ENCODE measurements around the gene TENM4. TPM values are rescaled to one million over a fixed set of nuclear protein-coding genes. Genes with fewer than 3 reads are reported as not detected.

The TENM4 gene
- total RNA-seq, 1 donor from 2014 or later = 5.1 TPM

DNA sequence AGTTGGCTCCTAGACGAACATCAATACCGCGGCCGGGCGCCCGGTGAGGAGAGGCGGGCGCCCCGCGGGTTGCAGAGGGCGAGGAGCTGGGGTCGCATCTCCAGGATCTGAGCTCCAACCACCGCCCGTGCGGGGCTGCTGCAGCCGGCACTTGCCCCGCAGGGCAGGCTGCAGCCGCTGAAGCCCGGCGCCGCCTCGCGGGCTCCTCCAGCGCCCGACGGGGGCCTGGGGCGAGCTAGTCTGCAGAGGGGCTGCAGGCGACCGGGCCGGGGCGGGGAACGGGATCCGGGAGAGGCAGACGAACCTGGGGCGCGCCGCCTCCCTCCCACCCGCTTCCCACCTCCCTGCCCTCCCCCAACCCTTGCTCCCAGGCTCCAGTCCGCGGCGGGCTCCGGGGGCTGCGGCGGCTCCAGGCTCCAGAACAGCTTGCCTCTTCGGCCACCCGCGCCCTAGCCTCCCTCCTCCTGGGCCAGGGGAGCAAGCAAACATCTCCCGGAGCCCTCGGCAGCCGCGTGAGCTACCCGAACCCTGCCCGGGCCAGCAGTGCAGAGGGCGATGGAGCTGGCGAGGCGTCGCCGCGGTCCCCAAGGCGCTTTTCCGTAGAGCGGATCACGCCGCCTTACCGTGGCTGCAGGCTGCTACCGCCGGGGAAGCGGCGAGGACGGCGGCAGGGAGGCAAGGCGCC lies 802 bp downstream of the TENM4 start:
- no peak overlapping the region for H3K27ac Mint-ChIP-seq
- H3K36me3 Mint-ChIP-seq = no peaks in the 10 kb centered on the region
- peaks cover 84% of the 10 kb centered on the region for H3K27me3 ChIP-seq
- H3K9me3 ChIP-seq (ENCODE audit: low read depth) = no peaks in the 10 kb centered on the region
- no peaks in the 10 kb centered on the region for H3K9me3 Mint-ChIP-seq
- H3K9ac ChIP-seq = peak overlapping the region; percentile 37
- no peak overlapping the region for H3K27ac ChIP-seq
- H2AFZ ChIP-seq (replicated peaks) = peak overlapping the region; percentile 100
- H3K4me1 ChIP-seq = peaks cover 28% of the 10 kb centered on the region
- peaks cover 40% of the 10 kb centered on the region for H3K4me1 Mint-ChIP-seq
- peak; percentile 74 for DNase-seq (ENCODE audit: low spot score)
- peaks cover 25% of the 10 kb centered on the region for H3F3A ChIP-seq (ENCODE audit: low read depth)
- peak overlapping the region; percentile 95 for H3K4me2 ChIP-seq
- peak overlapping the region; percentile 78 for H3K4me3 ChIP-seq
- H4K20me1 ChIP-seq (ENCODE audit: low read depth) = peaks cover 43% of the 10 kb centered on the region
- H3K4me3 Mint-ChIP-seq = peak overlapping the region; percentile 95
- H3K79me2 ChIP-seq (ENCODE audit: low read depth) = no peaks in the 10 kb centered on the region
- peaks cover 4% of the 10 kb centered on the region for H3K27me3 Mint-ChIP-seq (ENCODE audit: insufficient read depth, low read depth)
- TF ChIP-seq EZH2phosphoT487 (IDR thresholded peaks at IDR 0.05) (no peak), EZH2 (IDR thresholded peaks at IDR 0.05) (no peak)
- TF ChIP-seq, protein P1, sequence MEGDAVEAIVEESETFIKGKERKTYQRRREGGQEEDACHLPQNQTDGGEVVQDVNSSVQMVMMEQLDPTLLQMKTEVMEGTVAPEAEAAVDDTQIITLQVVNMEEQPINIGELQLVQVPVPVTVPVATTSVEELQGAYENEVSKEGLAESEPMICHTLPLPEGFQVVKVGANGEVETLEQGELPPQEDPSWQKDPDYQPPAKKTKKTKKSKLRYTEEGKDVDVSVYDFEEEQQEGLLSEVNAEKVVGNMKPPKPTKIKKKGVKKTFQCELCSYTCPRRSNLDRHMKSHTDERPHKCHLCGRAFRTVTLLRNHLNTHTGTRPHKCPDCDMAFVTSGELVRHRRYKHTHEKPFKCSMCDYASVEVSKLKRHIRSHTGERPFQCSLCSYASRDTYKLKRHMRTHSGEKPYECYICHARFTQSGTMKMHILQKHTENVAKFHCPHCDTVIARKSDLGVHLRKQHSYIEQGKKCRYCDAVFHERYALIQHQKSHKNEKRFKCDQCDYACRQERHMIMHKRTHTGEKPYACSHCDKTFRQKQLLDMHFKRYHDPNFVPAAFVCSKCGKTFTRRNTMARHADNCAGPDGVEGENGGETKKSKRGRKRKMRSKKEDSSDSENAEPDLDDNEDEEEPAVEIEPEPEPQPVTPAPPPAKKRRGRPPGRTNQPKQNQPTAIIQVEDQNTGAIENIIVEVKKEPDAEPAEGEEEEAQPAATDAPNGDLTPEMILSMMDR (IDR thresholded peaks at IDR 0.05) = peak; percentile 16
- no peaks in the 10 kb centered on the region for H3K36me3 ChIP-seq

DNA sequence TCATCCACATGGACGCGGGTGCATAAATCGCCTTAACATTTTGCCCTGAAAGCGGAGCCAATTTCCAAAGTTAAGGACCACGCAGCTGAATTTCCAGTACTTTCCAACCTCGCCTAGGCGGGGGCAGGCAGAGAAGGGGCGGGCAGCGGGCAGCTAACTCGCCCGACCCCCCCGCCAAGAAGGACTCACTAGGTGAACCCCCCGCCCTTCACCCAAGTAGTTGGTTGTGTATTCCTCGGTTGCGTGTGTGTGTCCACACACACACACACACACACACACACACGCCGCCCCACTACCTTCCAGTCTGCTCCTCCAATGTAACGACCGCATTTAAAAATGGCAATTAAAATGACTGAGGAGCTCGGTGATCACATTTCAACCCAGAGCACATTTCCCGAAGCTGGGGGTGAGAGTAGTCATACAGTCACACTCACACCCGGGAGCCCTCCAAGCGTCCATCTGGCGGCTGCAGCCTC lies 1.4 kb downstream of the TENM4 start:
- peaks cover 90% of the 10 kb centered on the region for H3K27me3 ChIP-seq
- peaks cover 34% of the 10 kb centered on the region for H3K4me1 Mint-ChIP-seq
- peaks cover 25% of the 10 kb centered on the region for H3F3A ChIP-seq (ENCODE audit: low read depth)
- TF ChIP-seq, protein P1 (IDR thresholded peaks at IDR 0.05) = no peak
- TF ChIP-seq EZH2phosphoT487 (IDR thresholded peaks at IDR 0.05) (peak; percentile 76), EZH2 (IDR thresholded peaks at IDR 0.05) (no peak)
- no peaks in the 10 kb centered on the region for H3K79me2 ChIP-seq (ENCODE audit: low read depth)
- H3K4me3 Mint-ChIP-seq = peak overlapping the region; percentile 95
- no peak overlapping the region for H3K9ac ChIP-seq
- peak overlapping the region; percentile 100 for H2AFZ ChIP-seq (replicated peaks)
- H3K27ac ChIP-seq = no peak overlapping the region
- DNase-seq (ENCODE audit: low spot score) = no peak
- no peaks in the 10 kb centered on the region for H3K9me3 Mint-ChIP-seq
- H3K9me3 ChIP-seq (ENCODE audit: low read depth) = no peaks in the 10 kb centered on the region
- no peaks in the 10 kb centered on the region for H3K36me3 Mint-ChIP-seq
- peak overlapping the region; percentile 78 for H3K4me3 ChIP-seq
- H3K27ac Mint-ChIP-seq = peak overlapping the region; percentile 46
- H4K20me1 ChIP-seq (ENCODE audit: low read depth) = peaks cover 49% of the 10 kb centered on the region
- no peaks in the 10 kb centered on the region for H3K36me3 ChIP-seq
- peaks cover 6% of the 10 kb centered on the region for H3K27me3 Mint-ChIP-seq (ENCODE audit: insufficient read depth, low read depth)
- H3K4me1 ChIP-seq = peaks cover 25% of the 10 kb centered on the region
- H3K4me2 ChIP-seq = peak overlapping the region; percentile 95

DNA sequence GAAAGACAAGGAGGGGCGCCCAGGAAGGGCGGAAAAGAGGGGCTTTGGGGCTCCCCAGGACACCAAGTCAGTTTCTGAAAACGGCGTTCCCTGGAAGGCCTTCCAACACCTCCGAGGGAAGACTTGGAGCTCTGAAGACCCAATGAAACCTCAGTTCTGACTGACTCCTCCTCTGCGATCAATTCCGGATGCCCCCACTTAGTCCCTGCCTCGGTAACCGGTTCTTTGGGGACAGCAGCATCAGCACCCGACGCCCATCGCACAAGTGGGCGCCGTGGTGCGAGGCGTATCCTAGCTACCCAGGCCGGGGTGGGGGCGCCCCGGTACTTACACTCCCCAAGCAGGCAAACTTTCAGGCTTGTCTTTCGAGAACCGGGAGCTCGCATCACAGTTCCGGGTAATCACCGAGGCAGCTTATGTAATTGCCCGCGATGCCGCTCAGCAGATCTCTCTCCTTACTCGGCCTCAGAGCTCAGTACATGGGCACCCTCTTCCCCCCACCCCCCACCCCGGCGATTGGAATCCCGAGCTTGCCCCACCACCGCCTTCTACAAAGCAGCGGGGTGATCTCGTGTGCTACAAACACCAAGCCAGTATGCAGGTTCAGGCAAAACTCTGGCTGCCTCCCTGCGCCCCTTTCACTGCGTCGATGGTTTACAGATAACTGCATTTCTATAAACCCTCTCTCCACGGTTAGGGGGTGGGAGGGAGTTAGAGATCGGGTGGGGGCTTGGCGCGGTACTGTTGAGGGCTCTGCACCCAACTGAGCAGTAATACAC lies 2.0 kb downstream of the TENM4 start:
- Histone ChIP-seq H3K27me3 (peaks cover 92% of the 10 kb centered on the region), H3F3A (ENCODE audit: low read depth) (peaks cover 25% of the 10 kb centered on the region), H4K20me1 (ENCODE audit: low read depth) (peaks cover 50% of the 10 kb centered on the region), H3K79me2 (ENCODE audit: low read depth) (no peaks in the 10 kb centered on the region), H3K9me3 (ENCODE audit: low read depth) (no peaks in the 10 kb centered on the region), H3K36me3 (no peaks in the 10 kb centered on the region), H3K4me1 (peaks cover 25% of the 10 kb centered on the region), H3K4me3 (peak overlapping the region; percentile 78), H3K27ac (no peak overlapping the region), H2AFZ (replicated peaks) (peak overlapping the region; percentile 18), H3K4me2 (peak overlapping the region; percentile 95), H3K9ac (no peak overlapping the region)
- peak; percentile 63 for DNase-seq (ENCODE audit: low spot score)
- H3K36me3 Mint-ChIP-seq = no peaks in the 10 kb centered on the region
- peaks cover 6% of the 10 kb centered on the region for H3K27me3 Mint-ChIP-seq (ENCODE audit: insufficient read depth, low read depth)
- H3K27ac Mint-ChIP-seq = no peak overlapping the region
- TF ChIP-seq, protein P1 (IDR thresholded peaks at IDR 0.05) = no peak
- TF ChIP-seq EZH2 (IDR thresholded peaks at IDR 0.05) (peak; percentile 14), EZH2phosphoT487 (IDR thresholded peaks at IDR 0.05) (peak; percentile 62)
- peak overlapping the region; percentile 95 for H3K4me3 Mint-ChIP-seq
- H3K9me3 Mint-ChIP-seq = no peaks in the 10 kb centered on the region
- H3K4me1 Mint-ChIP-seq = peaks cover 37% of the 10 kb centered on the region

Measured in neural progenitor cell (in vitro differentiated cells).